H1 (cell line): ENCODE measurements around the gene NIPAL3. TPM values are rescaled to one million over a fixed set of nuclear protein-coding genes. Genes with fewer than 3 reads are reported as not detected.

ENCODE experiments used
- CTCF ChIA-PET: fragments of 300-600 bp; sonication (Branson Sonifier 250); formaldehyde crosslinking; loops from one replicate; lab custom pipeline; 2021; ENCODE audit not compliant: partially characterized antibody; lab: Charles Lee
- POLR2A ChIA-PET: fragments of 300-600 bp; sonication (Branson Sonifier 250); formaldehyde crosslinking; loops from one replicate; lab custom pipeline; 2021; ENCODE audit warnings: inconsistent platforms; ENCODE audit not compliant: partially characterized antibody; lab: Charles Lee
- DNase-seq, 2 experiments: peaks; one replicate each; pipeline versions ENCODE4 v3.0.0 to v3.0.0-alpha.2; 2010 to 2022; ENCODE audit warnings: low spot score in 2 of 2, low read depth in 1 of 2, mixed read lengths in 1 of 2
- FAIRE-seq: peaks from 2 replicates; lab custom pipeline; 2011; peaks lifted over from hg19 to GRCh38; lab: Jason Lieb, UNC
- H2AFZ ChIP-seq: 2 replicates; pipeline ENCODE4 v1.8.1; 2012; ENCODE audit warnings: low read length, inconsistent platforms
- H2AK5ac ChIP-seq: 2 replicates; pipeline ENCODE4 v1.6.1; 2013; ENCODE audit warnings: low read depth, low read length
- H2BK120ac ChIP-seq: replicated peaks from 2 replicates; pipeline ENCODE3; 2013; ENCODE audit warnings: low read depth, low read length, inconsistent platforms
- H2BK12ac ChIP-seq: 2 replicates; pipeline ENCODE4 v1.6.1; 2013; ENCODE audit warnings: low read depth, low read length
- H2BK15ac ChIP-seq: 2 replicates; pipeline ENCODE4 v1.6.1; 2013; ENCODE audit warnings: low read length
- H2BK20ac ChIP-seq: 2 replicates; pipeline ENCODE4 v1.6.1; 2013; ENCODE audit warnings: low read length
- H2BK5ac ChIP-seq: 2 replicates; pipeline ENCODE4 v1.6.1; 2013; ENCODE audit warnings: low read depth, low read length
- H3K14ac ChIP-seq: 2 replicates; pipeline ENCODE4 v1.6.1; 2013; ENCODE audit warnings: inconsistent platforms; ENCODE audit not compliant: insufficient read length
- H3K18ac ChIP-seq: 2 replicates; pipeline ENCODE4 v1.6.1; 2013; ENCODE audit warnings: low read length; ENCODE audit errors: extremely low read depth
- H3K23ac ChIP-seq: 2 replicates; pipeline ENCODE4 v1.6.1; 2013; ENCODE audit warnings: inconsistent platforms; ENCODE audit not compliant: insufficient read length
- H3K23me2 ChIP-seq: 2 replicates; pipeline ENCODE4 v1.6.1; 2013; ENCODE audit warnings: low read depth, low read length
- H3K27ac ChIP-seq: 2 replicates; pipeline ENCODE4 v1.6.1; 2011; ENCODE audit warnings: low read depth, low read length, inconsistent platforms
- H3K27me3 ChIP-seq, 4 experiments: replicated peaks in 1 of 4; 1 replicate in 1 of 4; 2 replicates in 3 of 4; pipeline versions ENCODE4 v1.6.1 to v1.8.1; 2011 to 2013; ENCODE audit warnings: low read length in 3 of 4, mild to moderate bottlenecking in 3 of 4, inconsistent platforms in 2 of 4, mixed read lengths in 2 of 4, moderate library complexity in 1 of 4; ENCODE audit not compliant: control insufficient read depth in 3 of 4, insufficient read depth in 3 of 4; ENCODE audit errors: extremely low read depth in 1 of 4
- H3K36me3 ChIP-seq, 4 experiments: 2 replicates each; pipeline versions ENCODE4 v1.6.1 to v1.8.1; 2011 to 2013; ENCODE audit warnings: mild to moderate bottlenecking in 4 of 4, low read length in 3 of 4, moderate library complexity in 2 of 4, control low read depth in 1 of 4, inconsistent platforms in 1 of 4; ENCODE audit not compliant: insufficient read depth in 4 of 4, control insufficient read depth in 2 of 4
- H3K4ac ChIP-seq: replicated peaks from 2 replicates; pipeline ENCODE3; 2013; ENCODE audit warnings: low read length, low read depth, mixed read lengths, inconsistent platforms; ENCODE audit not compliant: insufficient read length
- H3K4me1 ChIP-seq, 4 experiments: replicated peaks in 1 of 4; 1 replicate in 1 of 4; 2 replicates in 3 of 4; pipeline versions ENCODE4 v1.6.1 to v1.8.1; 2011 to 2013; ENCODE audit warnings: low read length in 3 of 4, inconsistent platforms in 2 of 4, mixed read lengths in 1 of 4; ENCODE audit not compliant: insufficient read depth in 4 of 4, control insufficient read depth in 3 of 4
- H3K4me2 ChIP-seq, 2 experiments: 2 replicates each; pipeline versions ENCODE4 v1.6.1 to v1.8.1; 2011 to 2013; ENCODE audit warnings: low read depth in 2 of 2, low read length in 2 of 2, control low read depth in 1 of 2, inconsistent platforms in 1 of 2, mild to moderate bottlenecking in 1 of 2; ENCODE audit not compliant: insufficient read depth in 1 of 2
- H3K4me3 ChIP-seq, 4 experiments: fragments of 200-600, 300-600 bp in 1 of 4; sonication (generic), shearing (Covaris generic), sonication (Bioruptor Twin) in 1 of 4; 2 replicates each; pipeline versions ENCODE4 v1.5.1 to v1.8.1; 2011 to 2016; ENCODE audit warnings: low read length in 4 of 4, low read depth in 3 of 4, control low read depth in 2 of 4, inconsistent platforms in 2 of 4, mild to moderate bottlenecking in 2 of 4, mixed read lengths in 1 of 4, moderate library complexity in 1 of 4; ENCODE audit not compliant: insufficient read depth in 2 of 4; ENCODE audit errors: extremely low read depth in 1 of 4
- H3K56ac ChIP-seq: replicated peaks from 2 replicates; pipeline ENCODE3; 2013; ENCODE audit warnings: low read depth, mild to moderate bottlenecking, mixed read lengths, low read length, inconsistent platforms; ENCODE audit not compliant: insufficient read length
- H3K79me1 ChIP-seq: 2 replicates; pipeline ENCODE4 v1.6.1; 2013; ENCODE audit warnings: low read depth, low read length, control low read depth
- H3K79me2 ChIP-seq, 2 experiments: 2 replicates each; pipeline versions ENCODE4 v1.6.1 to v1.8.1; 2012 to 2013; ENCODE audit warnings: low read length in 2 of 2, mild to moderate bottlenecking in 2 of 2, inconsistent platforms in 1 of 2; ENCODE audit not compliant: insufficient read depth in 2 of 2, control insufficient read depth in 1 of 2
- H3K9ac ChIP-seq, 4 experiments: replicated peaks in 1 of 4; 1 replicate in 1 of 4; 2 replicates in 3 of 4; pipeline versions ENCODE4 v1.6.1 to v1.8.1; 2011 to 2013; ENCODE audit warnings: low read depth in 3 of 4, low read length in 3 of 4, control low read depth in 2 of 4, mild to moderate bottlenecking in 2 of 4, moderate library complexity in 2 of 4, inconsistent platforms in 1 of 4; ENCODE audit errors: extremely low read depth in 1 of 4
- H3K9me3 ChIP-seq, 2 experiments: 2 replicates each; pipeline versions ENCODE4 v1.6.1 to v1.8.1; 2012 to 2013; ENCODE audit warnings: mild to moderate bottlenecking in 2 of 2, moderate library complexity in 2 of 2, control low read depth in 1 of 2, inconsistent platforms in 1 of 2, low read depth in 1 of 2, low read length in 1 of 2, mixed read lengths in 1 of 2; ENCODE audit not compliant: insufficient read depth in 2 of 2
- H4K20me1 ChIP-seq, 2 experiments: replicated peaks in 1 of 2; 2 replicates each; pipeline versions ENCODE3 to v1.8.1; 2011 to 2013; ENCODE audit warnings: inconsistent platforms in 2 of 2, low read length in 2 of 2, mild to moderate bottlenecking in 1 of 2; ENCODE audit not compliant: insufficient read depth in 2 of 2, control insufficient read depth in 1 of 2
- H4K5ac ChIP-seq: 2 replicates; pipeline ENCODE4 v1.6.1; 2013; ENCODE audit warnings: low read length, low read depth, mixed read lengths, inconsistent platforms; ENCODE audit not compliant: insufficient read length
- H4K8ac ChIP-seq: 2 replicates; pipeline ENCODE4 v1.8.0; 2013; ENCODE audit warnings: mild to moderate bottlenecking, moderate library complexity, low read length, inconsistent platforms; ENCODE audit not compliant: insufficient read depth; ENCODE audit errors: extremely low read depth
- H4K91ac ChIP-seq: replicated peaks from 2 replicates; pipeline ENCODE3; 2013; ENCODE audit warnings: low read length, mixed read lengths, inconsistent platforms; ENCODE audit not compliant: insufficient read length
- CEBPB ChIP-seq: IDR thresholded peaks from 2 replicates; pipeline ENCODE4 v1.6.1; 2012; ENCODE audit warnings: low read depth, low read length
- CREB1 ChIP-seq: IDR thresholded peaks from 2 replicates; pipeline ENCODE4 v1.6.1; 2012; ENCODE audit warnings: inconsistent platforms
- KDM4A ChIP-seq: IDR thresholded peaks from one replicate; pipeline ENCODE4 v1.7.1; 2012; ENCODE audit warnings: low read depth, mild to moderate bottlenecking, moderate library complexity, low read length, inconsistent platforms; ENCODE audit not compliant: severe bottlenecking
- NANOG ChIP-seq: IDR thresholded peaks from 2 replicates; pipeline ENCODE4 v1.6.1; 2011; ENCODE audit warnings: low read length, low read depth, mild to moderate bottlenecking, inconsistent platforms; ENCODE audit not compliant: insufficient read depth, poor library complexity, severe bottlenecking
- NRF1 ChIP-seq: IDR thresholded peaks from 2 replicates; pipeline ENCODE4 v1.6.1; 2011; ENCODE audit warnings: mild to moderate bottlenecking, low read depth, low read length, improper control_type of control experiment
- POLR2A ChIP-seq, 2 experiments: IDR thresholded peaks; 1 replicate in 1 of 2; 2 replicates in 1 of 2; pipeline ENCODE4 v1.6.1; 2011; ENCODE audit warnings: low read depth in 2 of 2, low read length in 2 of 2, mild to moderate bottlenecking in 2 of 2; ENCODE audit errors: control extremely low read depth in 1 of 2
- POU5F1 ChIP-seq: IDR thresholded peaks from 2 replicates; pipeline ENCODE4 v1.6.1; 2011; ENCODE audit warnings: low read depth, mild to moderate bottlenecking, low read length, moderate library complexity
- RBBP5 ChIP-seq: IDR thresholded peaks from 2 replicates; pipeline ENCODE4 v1.7.1; 2012; ENCODE audit warnings: low read depth, mild to moderate bottlenecking, inconsistent platforms, low read length, moderate library complexity, borderline replicate concordance
- RFX5 ChIP-seq: IDR thresholded peaks from 2 replicates; pipeline ENCODE4 v1.6.1; 2011; ENCODE audit warnings: low read depth, low read length, improper control_type of control experiment, borderline replicate concordance
- RNF2 ChIP-seq: fragments of 200-900, 300-1000 bp; sonication (generic); IDR thresholded peaks from 2 replicates; pipeline ENCODE4 v1.7.1; 2016; ENCODE audit warnings: borderline replicate concordance, low read depth, mild to moderate bottlenecking, antibody characterized with exemption, low read length; ENCODE audit not compliant: poor library complexity, severe bottlenecking; ENCODE audit errors: missing control alignments
- SAP30 ChIP-seq: fragments of 300-600 bp; sonication (generic); IDR thresholded peaks from 2 replicates; pipeline ENCODE4 v1.7.1; 2012; ENCODE audit warnings: low read length, moderate library complexity, mild to moderate bottlenecking, inconsistent platforms; ENCODE audit not compliant: insufficient read depth, insufficient replicate concordance
- SUZ12 ChIP-seq: fragments of 200-600 bp; sonication (generic); IDR thresholded peaks from 2 replicates; pipeline ENCODE4 v1.6.1; 2012; ENCODE audit warnings: mild to moderate bottlenecking, inconsistent platforms, low read length, moderate library complexity, mixed read lengths
- WGBS, 2 experiments: shearing (Covaris generic) in 1 of 2; methylation state at CpG; one replicate each; pipeline versions ENCODE4 v1.1.6 to v1.1.7; 2013 to 2015; ENCODE audit warnings: low lambda C conversion rate in 2 of 2, mixed read lengths in 2 of 2, inconsistent platforms in 1 of 2, low coverage in 1 of 2, missing lambda C conversion rate in 1 of 2; ENCODE audit not compliant: insufficient replicate concordance in 2 of 2, insufficient coverage in 1 of 2, insufficient read length in 1 of 2; ENCODE audit errors: extremely low coverage in 1 of 2, missing lambda C conversion rate in 1 of 2; 5-methylcytosine and 5-hydroxymethylcytosine counted together
- polyA plus RNA-seq, 7 experiments: library from polyadenylated mRNA; depleted of rRNA in 3 of 7; stranded (reverse) in 5 of 7; unstranded in 2 of 7; fragments of >200 nt in 5 of 7; fragments of 200-250 nt in 2 of 7; gene quantifications; 1 replicate in 5 of 7; 2 replicates in 1 of 7; 4 replicates in 1 of 7; pipeline versions ENCODE4 v1.2.1 to v1.2.3, GENCODE V29; 2011 to 2013; ENCODE audit warnings: missing spikeins in 2 of 7, mixed read lengths in 2 of 7
- total RNA-seq: library from RNA; stranded (reverse); fragmentation: NEBNext Ultra II Directional; extraction: Animal tissue kit (Norgen Biotek cat#: 25700); gene quantifications from 2 replicates; pipeline ENCODE4 v1.2.1, GENCODE V29; 2021

The NIPAL3 gene
- total and polyA plus RNA-seq, 2 of the 8 experiments (the other 6 are each of a cell fraction or from before 2014, with no cell fraction given): 8.8 to 11.0 TPM

DNA sequence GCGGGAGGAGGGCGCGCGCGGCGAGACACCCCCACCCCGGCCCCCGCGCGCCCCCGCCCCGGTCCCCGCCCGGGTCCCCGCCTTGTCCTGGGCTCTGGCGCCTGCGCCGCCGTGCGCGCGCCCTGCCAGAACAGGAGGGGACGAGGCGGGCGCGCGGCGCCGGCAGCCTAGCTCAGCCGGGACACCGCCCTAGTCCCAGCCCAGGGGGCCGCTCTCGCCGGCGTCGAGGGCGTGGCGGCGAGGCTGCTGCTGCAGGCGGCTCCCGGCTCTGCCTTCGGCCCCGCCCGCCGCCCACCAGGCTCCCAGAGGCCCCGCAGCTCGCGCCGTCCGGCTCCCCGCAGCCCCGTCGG, 87.1 kb downstream of the NIPAL3 start, which contains the start of gene RCAN3:
Gene RCAN3 (plus strand): TSS at position 128 of the 350 bp plus-strand sequence. CDS start 11,537 bp downstream, outside the sequence.
- Histone ChIP-seq H3K56ac (peak within 1 kb of the TSS; percentile 47), H3K27ac (no peak within 1 kb of the TSS), H3K4me2 (peak within 1 kb of the TSS; percentile 90 to 96), H4K20me1 (no peaks in the 10 kb centered on the region), H3K9me3 (no peaks in the 10 kb centered on the region), H3K27me3 (peaks cover 0 to 7% (median 0%) of the 10 kb centered on the region in 4 experiments; a peak in 3 of 7 replicates), H2BK5ac (peak within 1 kb of the TSS; percentile 62), H3K36me3 (no peaks in the 10 kb centered on the region), H3K4ac (no peak within 1 kb of the TSS), H4K8ac (peak within 1 kb of the TSS; percentile 91), H3K79me2 (no peaks in the 10 kb centered on the region), H2AK5ac (0 out of 2 replicates have a peak within 1 kb of the TSS, but pooled peaks have one; percentile 47), H3K23ac (no peak within 1 kb of the TSS), H2BK120ac (peak within 1 kb of the TSS; percentile 34), H3K4me3 (peak within 1 kb of the TSS; percentile 80 to 95 (median 86)), H3K79me1 (no peaks in the 10 kb centered on the region), H2BK12ac (peak within 1 kb of the TSS; percentile 3; the same call in 1 of the 2 replicates), H3K14ac (no peak within 1 kb of the TSS), H3K18ac (peak within 1 kb of the TSS; percentile 93; the same call in 1 of the 2 replicates), H3K4me1 (peaks cover 2 to 21% (median 11%) of the 10 kb centered on the region in 4 experiments; a peak in 6 of 7 replicates), H4K91ac (peak within 1 kb of the TSS; percentile 35), H2BK20ac (no peak within 1 kb of the TSS), H2BK15ac (0 out of 2 replicates have a peak within 1 kb of the TSS, but pooled peaks have one; percentile 83), H3K23me2 (peaks cover 11% of the 10 kb centered on the region), H3K9ac (peak within 1 kb of the TSS; percentile 25 to 64 (median 55)), H4K5ac (peak within 1 kb of the TSS; percentile 25), H2AFZ (peak within 1 kb of the TSS; percentile 74; the same call in 1 of the 2 replicates)
- DNase-seq (peak; percentile 59 to 88), FAIRE-seq (no peak)
- WGBS, 2 experiments: 1% methylated on average over 22 of the region's 53 CpGs; no CpG with 5 or more reads in 1 of the 2 experiments
- CTCF ChIA-PET: interaction anchor here (1.3 to 3.0 kb wide), 6 partner anchors 9 to 344 kb away, joined by 3 to 15 read pairs (median 4); no protein-coding TSS in a partner anchor
- POLR2A ChIA-PET: interaction anchor here (1.1 to 1.6 kb wide), 4 partner anchors 12 to 87 kb away, joined by 3 to 5 read pairs (median 4); partner anchors contain the start of gene NIPAL3
- TF ChIP-seq SUZ12: no peak
- TF ChIP-seq POLR2A (IDR thresholded peaks at IDR 0.05; ENCODE audit: control extremely low read depth in 1 of 2, low read depth in 2 of 2, low read length in 2 of 2): peak in 1 of 2 experiments; percentile 38; a peak in 1 of 3 replicates
- TF ChIP-seq CREB1: 0 out of 2 replicates have a peak, but pooled peaks have one; percentile 7
- TF ChIP-seq NRF1: peak; percentile 36; the same call in 1 of the 2 replicates
- TF ChIP-seq RBBP5: 0 out of 2 replicates have a peak, but pooled peaks have one; percentile 58
- TF ChIP-seq RFX5: no peak
- no peak for TF ChIP-seq NANOG
- peak; percentile 49 for TF ChIP-seq KDM4A
- TF ChIP-seq RNF2: no peak
- TF ChIP-seq CEBPB: no peak
- no peak for TF ChIP-seq POU5F1
- TF ChIP-seq SAP30: no peak
